K562 (cell line): ENCODE data around the gene AP2A2. TPM values are rescaled to one million over a fixed set of nuclear protein-coding genes. Genes with fewer than 3 reads are reported as not detected.
A peak's percentile ranks its signal among the peaks of the same experiment; 100 is the strongest.

ENCODE experiments used
- CEBPG ChIP-seq, 3 experiments: fragments of 200-800 bp in 1 of 3; sonication (Bioruptor generic) in 1 of 3; sonication (generic) in 1 of 3; formaldehyde crosslinking in 1 of 3; IDR thresholded peaks in 2 of 3; conservative IDR thresholded peaks in 1 of 3; 2 replicates each; pipeline versions ENCODE4 v1.6.1 to v1.8.0; 2016 to 2022; ENCODE audit warnings: missing compliant biosample characterization in 2 of 3, missing genetic modification characterization in 2 of 3, mild to moderate bottlenecking in 1 of 3, missing genetic modification reagents in 1 of 3
- SMARCC2 ChIP-seq: fragments of 450-650 bp; IDR thresholded peaks from 2 replicates; pipeline ENCODE4 v1.6.1; 2017; ENCODE audit warnings: antibody characterized with exemption, moderate library complexity, mild to moderate bottlenecking, low read depth
- ZNF584 ChIP-seq: fragments of 200-800 bp; sonication (Bioruptor generic); IDR thresholded peaks from 2 replicates; pipeline ENCODE4 v1.6.1; 2016; ENCODE audit warnings: low read depth, mild to moderate bottlenecking, missing genetic modification characterization, missing compliant biosample characterization
- polyA plus RNA-seq, 8 experiments: library from polyadenylated mRNA; depleted of rRNA in 4 of 8; stranded (reverse) in 5 of 8; unstranded in 3 of 8; fragments of >200 nt; fragmentation: Nextera tagmentation in 2 of 8; fragmentation: Illumina TruSeq in 1 of 8; extraction: Ambion mirVana in 2 of 8; extraction: Trizol in 1 of 8; gene quantifications; 2 replicates each; pipeline versions ENCODE4 v1.2.1 to v1.2.3, GENCODE V29; 2011 to 2014; ENCODE audit warnings: inconsistent platforms in 1 of 8, missing spikeins in 1 of 8
- total RNA-seq, 7 experiments: library from RNA; depleted of rRNA in 6 of 7; stranded (reverse); fragments of >200 nt in 6 of 7; fragmentation: Illumina TruSeq in 2 of 7; extraction: Trizol in 2 of 7; gene quantifications; 2 replicates each; pipeline versions ENCODE4 v1.2.1 to v1.2.3, GENCODE V29; 2011 to 2021; ENCODE audit warnings: low replicate concordance in 1 of 7
- TF ChIP-seq, protein P1 (sequence below): fragments of 450-650 bp; IDR thresholded peaks from 2 replicates; pipeline ENCODE4 v1.6.1; 2017; ENCODE audit warnings: antibody characterized with exemption, mild to moderate bottlenecking
- TF ChIP-seq, protein P2 (sequence below), 2 experiments: IDR thresholded peaks; 2 replicates each; pipeline ENCODE4 v1.6.1; 2011; ENCODE audit warnings: borderline replicate concordance in 1 of 2, control low read depth in 1 of 2, low read depth in 1 of 2, low read length in 1 of 2, mild to moderate bottlenecking in 1 of 2, mixed read lengths in 1 of 2, moderate library complexity in 1 of 2; ENCODE audit not compliant: insufficient read depth in 1 of 2, insufficient read length in 1 of 2, poor library complexity in 1 of 2, severe bottlenecking in 1 of 2; ENCODE audit errors: extremely low read depth in 1 of 2
- TF ChIP-seq, protein P3 (sequence below), 2 experiments: fragments of 450-650 bp in 1 of 2; sonication (generic) in 1 of 2; formaldehyde crosslinking in 1 of 2; IDR thresholded peaks in 1 of 2; conservative IDR thresholded peaks in 1 of 2; 2 replicates each; pipeline versions ENCODE4 v1.6.1 to v1.8.1; 2016 to 2023; ENCODE audit warnings: mild to moderate bottlenecking in 2 of 2, moderate library complexity in 2 of 2, inconsistent platforms in 1 of 2, missing genetic modification reagents in 1 of 2

The AP2A2 gene
- total and polyA plus RNA-seq, 9 of the 15 experiments (the other 6 are each of a cell fraction or from before 2014, with no cell fraction given), result 0.69 to 41.7 (median 15.2) TPM

DNA sequence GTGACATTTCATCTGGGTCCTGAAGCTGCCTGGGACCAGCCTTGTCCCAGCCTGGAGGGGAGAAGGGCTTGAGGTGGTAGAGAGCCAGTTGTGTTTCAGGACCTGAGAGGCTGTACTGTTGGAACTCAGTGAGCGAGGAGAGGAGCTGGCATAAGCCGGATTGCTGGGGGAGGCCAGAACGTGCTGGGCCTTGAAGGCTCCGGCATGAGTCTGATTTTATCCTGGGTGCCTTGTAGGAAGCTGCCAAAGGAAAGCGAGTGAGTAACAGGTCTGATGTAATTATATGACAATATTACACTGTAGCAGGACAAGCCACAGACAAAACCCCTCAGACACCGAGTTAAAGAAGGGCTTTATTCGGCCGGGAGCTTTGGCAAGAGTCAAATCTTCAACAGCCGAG lies 17.2 kb downstream of the AP2A2 start (continued):
- TF ChIP-seq SMARCC2 (no peak), ZNF584 (CRISPR knock-in tag) (peak; percentile 79; the same call in 1 of the 2 replicates), CEBPG (CRISPR knock-in tag; IDR thresholded peaks at IDR 0.05) (peak; percentile 78), CEBPG (tag; conservative IDR thresholded peaks at IDR 0.05 in 1 of 2, IDR thresholded peaks at IDR 0.05 in 1 of 2) (peak; percentile 63 to 89)
- TF ChIP-seq, protein P1, sequence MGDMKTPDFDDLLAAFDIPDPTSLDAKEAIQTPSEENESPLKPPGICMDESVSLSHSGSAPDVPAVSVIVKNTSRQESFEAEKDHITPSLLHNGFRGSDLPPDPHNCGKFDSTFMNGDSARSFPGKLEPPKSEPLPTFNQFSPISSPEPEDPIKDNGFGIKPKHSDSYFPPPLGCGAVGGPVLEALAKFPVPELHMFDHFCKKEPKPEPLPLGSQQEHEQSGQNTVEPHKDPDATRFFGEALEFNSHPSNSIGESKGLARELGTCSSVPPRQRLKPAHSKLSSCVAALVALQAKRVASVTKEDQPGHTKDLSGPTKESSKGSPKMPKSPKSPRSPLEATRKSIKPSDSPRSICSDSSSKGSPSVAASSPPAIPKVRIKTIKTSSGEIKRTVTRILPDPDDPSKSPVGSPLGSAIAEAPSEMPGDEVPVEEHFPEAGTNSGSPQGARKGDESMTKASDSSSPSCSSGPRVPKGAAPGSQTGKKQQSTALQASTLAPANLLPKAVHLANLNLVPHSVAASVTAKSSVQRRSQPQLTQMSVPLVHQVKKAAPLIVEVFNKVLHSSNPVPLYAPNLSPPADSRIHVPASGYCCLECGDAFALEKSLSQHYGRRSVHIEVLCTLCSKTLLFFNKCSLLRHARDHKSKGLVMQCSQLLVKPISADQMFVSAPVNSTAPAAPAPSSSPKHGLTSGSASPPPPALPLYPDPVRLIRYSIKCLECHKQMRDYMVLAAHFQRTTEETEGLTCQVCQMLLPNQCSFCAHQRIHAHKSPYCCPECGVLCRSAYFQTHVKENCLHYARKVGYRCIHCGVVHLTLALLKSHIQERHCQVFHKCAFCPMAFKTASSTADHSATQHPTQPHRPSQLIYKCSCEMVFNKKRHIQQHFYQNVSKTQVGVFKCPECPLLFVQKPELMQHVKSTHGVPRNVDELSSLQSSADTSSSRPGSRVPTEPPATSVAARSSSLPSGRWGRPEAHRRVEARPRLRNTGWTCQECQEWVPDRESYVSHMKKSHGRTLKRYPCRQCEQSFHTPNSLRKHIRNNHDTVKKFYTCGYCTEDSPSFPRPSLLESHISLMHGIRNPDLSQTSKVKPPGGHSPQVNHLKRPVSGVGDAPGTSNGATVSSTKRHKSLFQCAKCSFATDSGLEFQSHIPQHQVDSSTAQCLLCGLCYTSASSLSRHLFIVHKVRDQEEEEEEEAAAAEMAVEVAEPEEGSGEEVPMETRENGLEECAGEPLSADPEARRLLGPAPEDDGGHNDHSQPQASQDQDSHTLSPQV, result peak; percentile 59; the same call in 1 of the 2 replicates
- TF ChIP-seq, protein P2, sequence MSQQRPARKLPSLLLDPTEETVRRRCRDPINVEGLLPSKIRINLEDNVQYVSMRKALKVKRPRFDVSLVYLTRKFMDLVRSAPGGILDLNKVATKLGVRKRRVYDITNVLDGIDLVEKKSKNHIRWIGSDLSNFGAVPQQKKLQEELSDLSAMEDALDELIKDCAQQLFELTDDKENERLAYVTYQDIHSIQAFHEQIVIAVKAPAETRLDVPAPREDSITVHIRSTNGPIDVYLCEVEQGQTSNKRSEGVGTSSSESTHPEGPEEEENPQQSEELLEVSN (IDR thresholded peaks at IDR 0.05; ENCODE audit: borderline replicate concordance in 1 of 2, extremely low read depth in 1 of 2, insufficient read depth in 1 of 2, insufficient read length in 1 of 2, low read depth in 1 of 2, low read length in 1 of 2, poor library complexity in 1 of 2, severe bottlenecking in 1 of 2), result peak in 1 of 2 experiments; percentile 28
- TF ChIP-seq, protein P3, sequence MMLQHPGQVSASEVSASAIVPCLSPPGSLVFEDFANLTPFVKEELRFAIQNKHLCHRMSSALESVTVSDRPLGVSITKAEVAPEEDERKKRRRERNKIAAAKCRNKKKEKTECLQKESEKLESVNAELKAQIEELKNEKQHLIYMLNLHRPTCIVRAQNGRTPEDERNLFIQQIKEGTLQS (IDR thresholded peaks at IDR 0.05), result peak; percentile 73; the same call in 1 of the 2 replicates
- TF ChIP-seq, protein P3 (CRISPR knock-in tag; conservative IDR thresholded peaks at IDR 0.05), result no peak
